BE2C (cell line): ENCODE data around the gene GTPBP6.
"Not testable (repeated sequence)": the region's sequence is repeated elsewhere in the genome, so short reads cannot be mapped to it uniquely, and the experiment has no call there.

ENCODE experiments used
- DNase-seq: peaks from one replicate; pipeline ENCODE4 v3.0.0-alpha.2; 2020
- H3K27me3 ChIP-seq: fragments of 250-450 bp; sonication (Bioruptor Pico); 2 replicates; pipeline ENCODE4 v1.5.1; 2020; ENCODE audit warnings: mild to moderate bottlenecking
- H3K36me3 ChIP-seq: fragments of 250-450 bp; sonication (Bioruptor Pico); 2 replicates; pipeline ENCODE4 v1.5.1; 2020; ENCODE audit warnings: mild to moderate bottlenecking
- H3K4me1 ChIP-seq: fragments of 250-450 bp; sonication (Bioruptor Pico); 2 replicates; pipeline ENCODE4 v1.5.1; 2020
- H3K4me3 ChIP-seq: 2 replicates; pipeline ENCODE4 v1.5.1; 2011; ENCODE audit warnings: low read depth, low read length
- H3K9me3 ChIP-seq: fragments of 250-450 bp; sonication (Bioruptor Pico); 2 replicates; pipeline ENCODE4 v1.5.1; 2020
- CTCF ChIP-seq: IDR thresholded peaks from 2 replicates; pipeline ENCODE4 v1.5.1; 2012; ENCODE audit warnings: mild to moderate bottlenecking, low read depth, low read length

GTPBP6 gene

GRCh38 chrX:281166-281999 is 37.2 kb downstream of the GTPBP6 start, which contains the start of gene PLCXD1:
TSS of gene PLCXD1 (plus strand) at chrX:281381. CDS start at chrX:284188, 2,807 bp downstream.
- Histone ChIP-seq H3K36me3 (no peaks in the 10 kb centered on the region), H3K4me1 (no peaks in the 10 kb centered on the region), H3K4me3 (peak within 1 kb of the TSS; percentile 41), H3K27me3 (peaks cover 4% of the 10 kb centered on the region; the same call in 1 of the 2 replicates), H3K9me3 (no peaks in the 10 kb centered on the region)
- DNase-seq = peak; percentile 38
- no peak for TF ChIP-seq CTCF

GRCh38 chrX:280722-281121 is 37.9 kb downstream of the GTPBP6 start:
- H3K27me3 ChIP-seq, H3K4me1 ChIP-seq, H3K9me3 ChIP-seq, H3K36me3 ChIP-seq, H3K4me3 ChIP-seq, DNase-seq: not testable (repeated sequence)

DNA sequence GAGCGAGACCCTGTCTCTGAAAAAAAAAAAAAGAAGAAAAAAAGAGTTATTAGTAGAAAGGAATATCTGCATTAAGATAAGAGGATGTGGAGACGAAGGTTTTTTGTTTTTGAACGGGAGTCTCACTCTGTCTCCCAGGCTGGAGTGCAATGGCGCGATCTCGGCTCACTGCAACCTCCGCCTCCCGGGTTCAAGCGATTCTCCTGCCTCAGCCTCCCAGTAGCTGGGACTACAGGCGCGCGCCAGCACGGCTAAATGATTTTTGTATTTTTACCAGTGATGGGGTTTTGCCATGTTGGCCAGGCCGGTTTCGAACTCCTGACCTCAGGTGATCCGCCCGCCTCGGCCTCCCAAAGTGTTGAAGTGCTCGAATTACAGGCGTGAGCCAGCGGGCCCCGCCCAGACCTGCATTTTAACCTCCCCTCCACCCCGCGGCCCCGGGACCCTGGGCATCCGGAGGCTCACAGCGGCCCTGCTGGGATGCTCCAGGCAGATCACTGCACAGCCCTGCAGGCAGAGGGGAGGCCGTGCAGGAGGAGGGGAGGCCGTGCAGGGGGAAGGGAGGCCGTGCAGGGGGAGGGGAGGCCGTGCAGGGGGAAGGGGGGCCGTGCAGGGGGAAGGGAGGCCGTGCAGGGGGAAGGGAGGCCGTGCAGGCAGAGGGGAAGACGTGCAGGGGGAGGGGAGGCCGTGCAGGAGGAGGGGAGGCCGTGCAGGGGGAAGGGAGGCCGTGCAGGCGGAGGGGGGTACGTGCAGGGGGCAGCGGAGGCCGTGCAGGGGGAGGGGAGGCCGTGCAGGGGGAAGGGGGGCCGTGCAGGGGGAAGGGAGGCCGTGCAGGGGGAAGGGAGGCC is 38.6 kb downstream of the GTPBP6 start:
- H3K4me3 ChIP-seq, H3K36me3 ChIP-seq, H3K4me1 ChIP-seq, DNase-seq, H3K9me3 ChIP-seq, H3K27me3 ChIP-seq: not testable (repeated sequence)

DNA sequence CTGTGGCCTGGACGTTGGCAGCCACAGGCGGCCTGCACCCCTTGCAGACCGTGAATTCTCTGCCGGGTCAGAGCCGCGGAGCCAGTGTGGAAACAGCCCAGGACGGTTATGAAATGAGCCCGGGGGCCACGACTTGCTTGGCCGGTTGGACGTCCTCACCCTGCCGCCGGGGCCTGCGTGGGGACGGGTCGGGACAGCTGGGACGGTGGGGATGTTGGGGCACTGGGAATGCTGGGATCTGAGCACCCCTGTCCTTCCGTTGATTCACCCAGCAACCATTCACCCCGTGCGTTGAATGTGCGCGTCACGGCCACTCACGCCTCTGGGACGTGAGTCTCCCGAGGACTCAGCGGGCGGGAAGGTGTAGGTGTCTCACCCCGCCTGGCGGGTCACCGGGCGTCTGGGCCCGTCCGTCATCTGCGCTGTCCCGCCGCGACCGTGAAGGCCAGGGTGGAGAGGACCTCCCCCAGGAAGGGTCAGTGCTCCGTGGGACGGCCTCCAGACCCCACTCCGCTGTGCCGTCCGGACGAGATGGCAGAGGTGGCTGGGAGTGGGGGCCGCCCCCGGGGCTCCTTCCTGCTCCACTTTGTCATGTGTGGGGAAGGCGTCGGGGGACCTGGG is 41.9 kb downstream of the GTPBP6 start:
- H3K27me3 ChIP-seq = peaks cover 4% of the 10 kb centered on the region; the same call in 1 of the 2 replicates
- no peak for DNase-seq
- H3K36me3 ChIP-seq = no peaks in the 10 kb centered on the region
- H3K4me1 ChIP-seq = no peaks in the 10 kb centered on the region
- H3K9me3 ChIP-seq = no peaks in the 10 kb centered on the region
- H3K4me3 ChIP-seq = peak overlapping the region; percentile 37
- no peak for TF ChIP-seq CTCF

GRCh38 chrX:275967-276580 is 42.5 kb downstream of the GTPBP6 start:
- H3K4me3 ChIP-seq = peak overlapping the region; percentile 37
- H3K4me1 ChIP-seq = no peaks in the 10 kb centered on the region
- DNase-seq = peak; percentile 35
- H3K36me3 ChIP-seq = no peaks in the 10 kb centered on the region
- no peaks in the 10 kb centered on the region for H3K9me3 ChIP-seq
- no peak for TF ChIP-seq CTCF
- H3K27me3 ChIP-seq = peaks cover 4% of the 10 kb centered on the region; the same call in 1 of the 2 replicates

- Histone ChIP-seq H3K27me3 (peaks cover 4% of the 10 kb centered on the region; the same call in 1 of the 2 replicates), H3K4me1 (no peaks in the 10 kb centered on the region), H3K4me3 (no peak overlapping the region), H3K36me3 (no peaks in the 10 kb centered on the region), H3K9me3 (no peaks in the 10 kb centered on the region)
- DNase-seq = no peak
- no peak for TF ChIP-seq CTCF
Measured at GRCh38 chrX:275476-275966, 43.1 kb downstream of the GTPBP6 start.
